Epithelial cell of prostate (primary cell): ENCODE results near the gene ZNRF3.

Experiments used
- DNase-seq: peaks from one replicate; pipeline ENCODE4 v3.0.0-alpha.2; 2011; ENCODE audit warnings: low read depth, low spot score
- H3K27ac ChIP-seq: fragments of 450-650 bp; 2 replicates; pipeline ENCODE4 v1.5.1; 2017; ENCODE audit warnings: mild to moderate bottlenecking

Gene ZNRF3

GRCh38 chr22:28978863-28979796 is 95.8 kb downstream of the ZNRF3 start:
- DNase-seq: no peak

GRCh38 chr22:28980326-28980725 is 97.0 kb downstream of the ZNRF3 start:
- no peak overlapping the region for H3K27ac ChIP-seq
- no peak for DNase-seq

More at GRCh38 chr22:28978863-28979796, 95.8 kb downstream of the ZNRF3 start:
- no peak overlapping the region for H3K27ac ChIP-seq

GRCh38 chr22:28981818-28982499 is 98.6 kb downstream of the ZNRF3 start:
- no peak for DNase-seq
- no peak overlapping the region for H3K27ac ChIP-seq

GRCh38 chr22:28983190-28983589 is 99.8 kb downstream of the ZNRF3 start:
- H3K27ac ChIP-seq: no peak overlapping the region

GRCh38 chr22:28983788-28984441 is 100.5 kb downstream of the ZNRF3 start:
- DNase-seq: no peak
- no peak overlapping the region for H3K27ac ChIP-seq

More at GRCh38 chr22:28983190-28983589, 99.8 kb downstream of the ZNRF3 start:
- no peak for DNase-seq

- no peak overlapping the region for H3K27ac ChIP-seq
- DNase-seq: no peak
Observed at GRCh38 chr22:28984482-28985158, 101.2 kb downstream of the ZNRF3 start.

GRCh38 chr22:28985581-28986290 is 102.4 kb downstream of the ZNRF3 start:
- H3K27ac ChIP-seq: no peak overlapping the region
- no peak for DNase-seq

- no peak for DNase-seq
- H3K27ac ChIP-seq: no peak overlapping the region
Observed at GRCh38 chr22:28986366-28986765, 103.0 kb downstream of the ZNRF3 start.

- no peak for DNase-seq
Observed at GRCh38 chr22:28988457-28988856, 105.1 kb downstream of the ZNRF3 start.

GRCh38 chr22:28989035-28989464 is 105.7 kb downstream of the ZNRF3 start:
- no peak overlapping the region for H3K27ac ChIP-seq
- DNase-seq: peak; percentile 65

More at GRCh38 chr22:28988457-28988856, 105.1 kb downstream of the ZNRF3 start:
- no peak overlapping the region for H3K27ac ChIP-seq

- DNase-seq: no peak
- no peak overlapping the region for H3K27ac ChIP-seq
Observed at GRCh38 chr22:28989484-28989883, 106.1 kb downstream of the ZNRF3 start.

- no peak overlapping the region for H3K27ac ChIP-seq
- no peak for DNase-seq
Observed at GRCh38 chr22:28989912-28990311, 106.5 kb downstream of the ZNRF3 start.

GRCh38 chr22:28992565-28993356 is 109.4 kb downstream of the ZNRF3 start:
- no peak for DNase-seq
- H3K27ac ChIP-seq: no peak overlapping the region

GRCh38 chr22:28994522-28994921 is 111.2 kb downstream of the ZNRF3 start:
- DNase-seq: no peak
- H3K27ac ChIP-seq: no peak overlapping the region

GRCh38 chr22:28995551-28995950 is 112.2 kb downstream of the ZNRF3 start:
- no peak for DNase-seq
- H3K27ac ChIP-seq: no peak overlapping the region

GRCh38 chr22:28997342-28997741 is 114.0 kb downstream of the ZNRF3 start:
- no peak for DNase-seq
- no peak overlapping the region for H3K27ac ChIP-seq

GRCh38 chr22:28998681-28999080 is 115.3 kb downstream of the ZNRF3 start:
- no peak overlapping the region for H3K27ac ChIP-seq
- DNase-seq: no peak

- H3K27ac ChIP-seq: no peak overlapping the region
- no peak for DNase-seq
Observed at GRCh38 chr22:28999510-28999909, 116.1 kb downstream of the ZNRF3 start.
